Adipocyte (in vitro differentiated cells): ENCODE measurements around the gene ONECUT3.

Source experiments
- DNase-seq: peaks from one replicate; pipeline ENCODE4 v3.0.0-alpha.2; 2015; ENCODE audit warnings: low read depth
- H3K27me3 ChIP-seq: replicated peaks from 2 replicates; pipeline ENCODE4 v1.7.0; 2013; ENCODE audit warnings: mild to moderate bottlenecking, low read length, moderate library complexity; ENCODE audit not compliant: control insufficient read depth, insufficient read depth
- H3K36me3 ChIP-seq: 2 replicates; pipeline ENCODE4 v1.7.0; 2013; ENCODE audit warnings: low read length, mild to moderate bottlenecking, moderate library complexity; ENCODE audit not compliant: control insufficient read depth, insufficient read depth, severe bottlenecking
- H3K4me1 ChIP-seq: 2 replicates; pipeline ENCODE4 v1.7.0; 2013; ENCODE audit warnings: mild to moderate bottlenecking, low read length, moderate library complexity; ENCODE audit not compliant: control insufficient read depth, insufficient read depth
- H3K4me3 ChIP-seq: 2 replicates; pipeline ENCODE4 v1.7.0; 2013; ENCODE audit warnings: mild to moderate bottlenecking, low read length, moderate library complexity
- H3K9ac ChIP-seq: 2 replicates; pipeline ENCODE4 v1.7.0; 2013; ENCODE audit warnings: mild to moderate bottlenecking, low read length, moderate library complexity
- H3K9me3 ChIP-seq: 2 replicates; pipeline ENCODE4 v1.7.0; 2013; ENCODE audit warnings: mild to moderate bottlenecking, low read length, moderate library complexity; ENCODE audit not compliant: control insufficient read depth

Gene ONECUT3

DNA sequence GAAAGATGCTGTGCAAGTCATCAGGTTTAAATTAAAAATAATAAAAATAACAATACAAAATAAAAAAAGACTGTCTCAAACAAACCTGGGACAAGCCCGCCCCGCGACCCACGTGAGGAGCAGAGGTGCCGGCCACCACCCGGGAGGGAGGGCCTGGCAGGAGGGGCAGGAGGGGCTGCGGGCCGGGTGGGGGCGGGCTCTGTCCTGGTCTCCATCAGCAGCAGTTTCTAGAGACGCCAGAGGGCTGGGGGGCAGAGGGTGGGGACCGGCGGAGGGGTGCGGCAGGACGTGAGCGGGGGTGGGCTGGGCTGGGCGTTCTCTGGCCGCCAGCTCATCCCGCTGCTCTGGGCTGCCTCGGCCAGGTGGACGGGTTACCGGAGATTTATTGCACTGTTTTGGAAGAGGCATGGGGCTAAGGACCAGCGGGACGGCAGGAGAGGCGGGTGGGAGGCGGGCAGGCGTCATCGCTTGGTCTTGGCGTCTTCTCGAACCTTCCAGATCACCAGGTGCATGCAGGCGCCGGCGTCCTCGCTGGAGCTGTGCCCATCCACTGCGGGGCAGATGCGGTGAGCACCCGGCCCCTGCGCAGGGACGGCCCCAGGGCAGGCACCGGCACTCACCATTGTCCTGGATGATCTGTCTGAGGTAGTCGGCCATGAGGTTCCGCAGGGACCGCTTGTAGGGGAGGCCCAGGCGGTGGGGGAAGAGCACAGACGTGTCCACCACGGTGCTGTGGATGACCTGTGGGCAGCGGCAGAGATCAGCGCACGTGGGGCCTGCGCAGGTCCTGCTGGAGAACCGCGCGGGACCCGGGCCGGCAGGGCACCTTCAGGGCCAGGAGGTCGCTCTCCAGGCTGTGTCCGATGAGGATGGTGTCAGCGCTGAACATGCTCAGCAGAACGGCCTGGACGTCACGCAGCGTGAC lies 62.6 kb downstream of the ONECUT3 start:
- DNase-seq: no peak
- Histone ChIP-seq H3K9ac (no peak overlapping the region), H3K36me3 (peaks cover 50% of the 10 kb centered on the region), H3K4me3 (no peak overlapping the region), H3K4me1 (peaks cover 10% of the 10 kb centered on the region), H3K27me3 (no peaks in the 10 kb centered on the region), H3K9me3 (no peaks in the 10 kb centered on the region)

DNA sequence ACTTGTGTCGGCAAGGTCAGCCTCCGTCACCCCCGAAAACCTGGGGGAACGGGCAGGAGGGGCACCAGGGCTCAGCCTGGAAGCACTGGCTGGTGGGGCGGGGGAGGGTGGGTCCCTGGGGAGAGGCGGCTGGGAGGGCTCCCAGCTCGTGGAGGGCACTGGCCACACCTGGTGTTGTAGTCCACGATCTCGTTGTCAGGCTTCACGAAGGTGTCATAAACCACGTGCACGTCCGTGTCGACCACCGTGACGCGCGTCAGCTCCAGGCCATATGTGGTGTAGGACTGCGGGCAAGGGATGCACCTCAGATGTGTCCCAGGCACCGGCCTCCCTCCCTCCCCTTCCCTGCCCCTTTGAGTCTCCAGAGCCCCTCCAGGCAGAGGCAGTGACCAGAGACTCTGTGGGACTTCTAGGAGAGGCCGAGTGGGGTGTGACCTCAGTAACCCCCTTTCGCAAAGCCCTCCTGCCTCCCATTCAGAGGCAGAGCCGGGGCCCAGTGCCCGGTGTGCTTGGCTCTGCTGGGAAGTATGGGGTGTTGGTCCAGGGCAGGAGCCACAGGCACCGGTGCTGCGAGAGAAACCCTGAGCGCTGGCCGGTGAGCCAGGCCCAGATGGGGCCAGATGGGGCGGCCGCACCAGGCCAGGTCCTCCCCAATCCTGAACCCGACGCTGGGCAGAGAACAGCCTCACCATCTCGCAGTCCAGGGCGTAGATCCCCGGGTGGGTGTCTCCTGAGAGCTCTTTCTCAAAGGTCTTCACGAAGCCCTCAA lies 63.4 kb downstream of the ONECUT3 start:
- no peak for DNase-seq
- Histone ChIP-seq H3K9ac (no peak overlapping the region), H3K9me3 (no peaks in the 10 kb centered on the region), H3K4me1 (peaks cover 7% of the 10 kb centered on the region), H3K4me3 (no peak overlapping the region), H3K27me3 (no peaks in the 10 kb centered on the region), H3K36me3 (peaks cover 53% of the 10 kb centered on the region)

DNA sequence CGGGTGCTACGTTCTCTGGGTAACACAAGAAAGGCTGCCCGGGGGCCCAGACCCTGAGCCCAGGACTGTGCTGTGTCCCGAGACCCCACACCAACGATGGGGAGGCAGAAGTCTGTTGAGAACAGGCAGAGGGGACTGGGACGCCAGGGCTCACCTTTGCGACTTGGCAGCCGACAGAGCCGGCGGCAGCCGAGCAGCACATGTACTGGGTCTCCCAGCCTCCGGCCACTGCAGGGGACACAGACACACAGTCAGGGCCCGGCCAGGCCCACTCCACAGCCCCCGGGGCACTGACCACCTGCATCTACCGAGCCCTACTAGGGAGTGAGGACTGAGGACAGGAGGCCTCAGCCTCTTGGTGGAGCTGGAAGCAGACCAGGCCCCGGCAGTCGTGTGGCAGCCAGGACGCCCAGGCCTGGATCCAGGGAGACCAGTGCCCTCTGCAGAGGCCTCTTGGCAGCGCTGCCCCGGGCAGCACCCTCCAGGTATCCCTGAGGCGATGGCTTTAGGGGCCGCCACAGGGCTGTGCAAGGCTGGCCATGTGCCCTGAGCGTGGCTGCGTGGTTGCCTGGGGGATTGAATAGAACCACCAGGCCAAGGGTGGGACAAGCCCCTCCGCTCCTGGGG lies 64.4 kb downstream of the ONECUT3 start:
- Histone ChIP-seq H3K27me3 (no peaks in the 10 kb centered on the region), H3K4me1 (peaks cover 6% of the 10 kb centered on the region), H3K9ac (no peak overlapping the region), H3K36me3 (peaks cover 56% of the 10 kb centered on the region), H3K9me3 (no peaks in the 10 kb centered on the region), H3K4me3 (no peak overlapping the region)
- no peak for DNase-seq

DNA sequence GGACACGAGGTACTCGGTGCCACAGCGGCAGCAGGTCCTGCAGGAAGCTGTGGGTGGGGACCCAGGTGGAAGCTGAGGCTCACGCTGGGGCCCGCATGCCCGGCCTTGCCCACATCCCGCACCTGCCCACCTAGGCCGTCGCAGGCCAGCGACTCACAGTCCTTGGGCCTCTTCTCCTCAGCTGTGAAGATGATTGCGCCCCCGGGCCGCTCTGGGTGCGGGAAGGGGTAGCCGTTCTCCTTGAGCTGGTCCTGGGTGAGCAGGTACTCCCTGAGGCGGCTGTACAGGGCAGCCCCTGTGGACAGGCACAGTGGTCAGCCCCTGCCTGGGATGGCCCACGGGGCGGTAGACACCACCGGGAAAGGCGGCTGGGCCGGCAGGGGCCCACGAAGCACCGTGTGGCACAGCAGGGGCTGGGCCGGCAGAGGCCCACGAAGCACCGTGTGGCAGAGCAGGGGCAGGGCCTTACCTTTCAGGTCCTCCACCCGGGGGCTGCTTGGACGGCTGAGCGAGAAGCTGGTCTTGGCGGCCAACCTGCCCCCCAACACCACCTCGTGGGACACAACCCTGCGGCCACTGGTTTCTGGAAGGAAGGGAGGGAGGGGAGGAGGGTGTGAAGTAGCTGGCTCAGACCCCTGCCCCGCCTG lies 65.4 kb downstream of the ONECUT3 start:
- Histone ChIP-seq H3K4me3 (no peak overlapping the region), H3K4me1 (no peaks in the 10 kb centered on the region), H3K9ac (no peak overlapping the region), H3K36me3 (peaks cover 56% of the 10 kb centered on the region), H3K9me3 (no peaks in the 10 kb centered on the region), H3K27me3 (no peaks in the 10 kb centered on the region)
- DNase-seq: no peak

DNA sequence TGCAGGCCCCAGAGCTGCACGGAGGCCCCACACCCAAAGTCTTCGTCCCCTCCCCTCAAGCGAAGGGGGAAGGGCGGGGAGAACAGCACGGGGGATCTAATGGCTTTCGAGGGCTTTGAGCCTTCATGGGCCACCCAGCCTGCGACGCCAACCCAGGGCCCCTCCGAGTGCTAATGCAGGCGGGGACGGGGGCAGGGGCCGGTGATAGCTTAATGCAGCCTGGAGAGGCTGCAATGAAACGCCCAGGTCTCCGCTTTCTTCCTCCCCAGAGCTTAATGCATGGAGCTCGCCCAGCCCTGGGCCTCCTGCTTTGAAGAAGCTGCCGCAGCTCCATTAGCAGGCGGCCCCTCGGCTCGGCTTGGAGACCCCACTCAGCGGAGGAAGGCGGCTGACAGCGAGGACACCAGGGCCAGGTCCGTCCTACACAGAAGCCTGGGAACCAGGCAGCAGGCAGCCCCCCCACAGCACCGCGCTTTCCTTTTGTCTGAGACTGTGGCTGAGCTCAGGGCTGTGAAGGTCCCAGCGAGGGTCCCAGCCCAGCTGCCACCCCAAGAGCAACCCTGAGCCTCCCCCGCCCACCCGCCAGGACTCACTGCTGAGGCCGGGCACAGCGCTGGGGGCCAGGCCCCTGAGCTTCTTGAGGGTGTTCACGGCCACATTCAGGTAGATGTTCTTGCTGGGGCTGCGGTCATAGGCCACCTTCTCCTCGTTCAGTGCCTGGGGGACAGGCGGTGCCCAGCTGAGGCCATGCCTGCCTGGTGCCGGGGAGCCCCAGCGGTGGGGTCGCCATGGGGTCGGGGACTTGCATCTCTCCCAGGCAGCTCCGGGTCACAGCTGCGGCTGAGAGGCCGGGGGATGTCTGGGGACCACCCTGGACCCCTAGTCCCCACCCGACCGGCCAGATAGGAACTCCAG lies 66.3 kb downstream of the ONECUT3 start:
- no peak overlapping the region for H3K9ac ChIP-seq
- DNase-seq: no peak
- peaks cover 62% of the 10 kb centered on the region for H3K36me3 ChIP-seq
- no peaks in the 10 kb centered on the region for H3K4me1 ChIP-seq
- H3K9me3 ChIP-seq: no peaks in the 10 kb centered on the region
- H3K27me3 ChIP-seq: no peaks in the 10 kb centered on the region
- no peak overlapping the region for H3K4me3 ChIP-seq

DNA sequence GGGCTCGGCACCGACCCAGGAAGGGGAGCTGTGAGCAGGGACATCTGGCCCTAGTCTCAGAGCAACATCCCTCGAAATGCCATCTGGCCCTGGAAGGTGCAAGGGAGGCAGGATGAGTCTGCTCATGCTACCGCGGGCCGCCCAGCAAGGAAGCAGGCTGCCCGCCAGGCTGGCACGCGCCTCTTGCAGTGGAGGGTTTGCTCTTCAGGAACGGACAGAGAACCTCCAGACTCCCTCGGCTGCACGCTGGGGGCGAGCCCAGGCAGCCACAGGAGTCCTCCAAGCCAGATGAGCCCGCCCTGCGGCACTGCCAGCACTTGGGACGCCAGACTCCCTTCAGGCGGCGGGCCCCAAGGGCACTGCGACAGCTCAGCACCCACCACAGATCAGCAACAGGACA lies 68.9 kb downstream of the ONECUT3 start:
- no peak overlapping the region for H3K4me3 ChIP-seq
- H3K4me1 ChIP-seq: peaks cover 4% of the 10 kb centered on the region
- H3K36me3 ChIP-seq: peaks cover 43% of the 10 kb centered on the region
- H3K9ac ChIP-seq: no peak overlapping the region
- no peaks in the 10 kb centered on the region for H3K9me3 ChIP-seq
- H3K27me3 ChIP-seq: no peaks in the 10 kb centered on the region
- DNase-seq: no peak

DNA sequence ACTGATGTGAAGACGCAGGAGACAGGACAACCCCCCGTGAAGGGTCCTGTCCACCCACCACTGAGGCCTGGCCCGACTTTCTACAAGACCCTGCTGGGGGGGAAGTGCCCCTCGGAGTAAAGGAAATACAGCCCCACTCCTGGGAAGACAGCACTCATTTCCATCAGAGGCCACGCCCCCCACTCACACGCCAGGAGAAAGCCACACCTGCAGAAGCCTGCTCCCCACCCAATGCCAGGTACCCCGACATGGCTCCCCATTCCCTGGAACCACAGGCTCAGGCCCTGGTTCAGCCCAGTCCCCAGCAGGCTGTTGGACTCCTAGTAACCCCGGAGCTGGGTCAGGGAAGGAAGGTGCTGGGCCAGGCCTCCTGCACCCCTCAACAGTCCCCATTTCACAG lies 69.7 kb downstream of the ONECUT3 start:
- Histone ChIP-seq H3K4me1 (peaks cover 4% of the 10 kb centered on the region), H3K9ac (no peak overlapping the region), H3K9me3 (no peaks in the 10 kb centered on the region), H3K4me3 (no peak overlapping the region), H3K27me3 (no peaks in the 10 kb centered on the region), H3K36me3 (peaks cover 40% of the 10 kb centered on the region)
- no peak for DNase-seq

DNA sequence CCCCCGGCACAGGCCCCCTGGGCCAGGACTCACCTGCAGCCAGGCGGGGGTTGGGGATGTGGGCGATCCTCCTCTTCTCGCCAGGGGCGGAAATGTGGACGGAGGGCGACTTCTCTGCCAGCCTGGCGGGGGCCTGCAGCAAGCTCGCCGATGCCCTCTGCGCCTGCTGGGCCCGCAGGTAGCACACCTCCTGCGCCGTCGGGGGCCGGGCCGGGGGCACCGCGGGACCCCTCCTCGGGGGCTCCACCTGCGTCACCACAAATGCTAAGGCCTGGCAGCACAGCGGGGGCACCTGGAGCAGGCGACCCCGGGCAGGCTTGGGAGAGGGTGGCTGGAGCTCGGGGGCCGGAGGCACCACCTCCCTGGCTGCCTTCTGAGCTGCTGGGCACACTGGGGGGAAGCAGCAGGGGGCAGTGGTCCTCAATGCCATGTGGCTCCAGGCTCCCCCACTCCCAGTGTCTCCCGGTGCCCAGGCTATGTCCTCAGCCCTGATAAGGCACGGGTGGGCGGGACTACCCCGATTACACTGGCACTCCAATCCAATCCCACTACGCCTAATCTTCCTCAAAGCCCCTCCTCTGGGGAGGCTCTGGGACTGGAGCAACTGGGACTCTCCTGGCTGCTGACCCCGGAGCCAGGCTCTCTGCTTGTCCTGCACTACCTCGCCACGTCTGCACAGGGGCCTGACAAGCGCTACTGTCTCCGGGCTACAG lies 70.4 kb downstream of the ONECUT3 start:
- Histone ChIP-seq H3K4me3 (no peak overlapping the region), H3K4me1 (peaks cover 4% of the 10 kb centered on the region), H3K27me3 (no peaks in the 10 kb centered on the region), H3K36me3 (peaks cover 33% of the 10 kb centered on the region), H3K9me3 (no peaks in the 10 kb centered on the region), H3K9ac (no peak overlapping the region)
- DNase-seq: no peak

DNA sequence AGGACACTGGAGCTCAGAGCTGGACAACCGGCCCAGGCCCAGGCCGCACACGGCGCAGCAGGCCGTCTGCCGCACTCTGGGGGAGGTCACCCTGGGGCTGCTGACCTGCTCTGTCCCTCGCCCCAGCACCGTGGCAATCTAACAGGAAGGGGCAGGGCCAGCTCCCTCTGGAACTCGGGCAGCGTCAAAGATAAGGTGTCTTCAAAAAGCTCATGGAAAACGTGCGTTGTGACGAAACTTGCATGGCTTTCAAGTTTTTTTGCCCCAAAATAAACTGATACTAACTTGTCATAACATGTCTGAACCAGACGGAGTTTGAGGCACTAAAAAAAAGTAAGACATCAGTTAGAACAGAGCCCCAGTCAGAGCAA lies 70.9 kb downstream of the ONECUT3 start:
- Histone ChIP-seq H3K9me3 (no peaks in the 10 kb centered on the region), H3K36me3 (peaks cover 31% of the 10 kb centered on the region), H3K4me1 (peaks cover 4% of the 10 kb centered on the region), H3K4me3 (no peak overlapping the region), H3K27me3 (no peaks in the 10 kb centered on the region), H3K9ac (no peak overlapping the region)
- no peak for DNase-seq
